Heart left ventricle (tissue), 13 donors: ENCODE measurements around the gene MB21D2.

Experiments
- CTCF ChIP-seq, 12 donors: fragments of 200-600 bp; sonication (generic) in 4 of 12; IDR thresholded peaks; one replicate each; pipeline versions ENCODE4 v1.5.0 to v1.8.0; 2018 to 2022; ENCODE audit warnings: antibody characterized with exemption in 12 of 12, mild to moderate bottlenecking in 5 of 12
- POLR2A ChIP-seq, 2 donors: fragments of 450-650 bp; IDR thresholded peaks; one replicate each; pipeline ENCODE4 v1.6.1; 2017; ENCODE audit warnings: antibody characterized with exemption in 2 of 2, mild to moderate bottlenecking in 2 of 2, moderate library complexity in 2 of 2
- donor health status: ischemic (EF 13 %, LVEDD 7.1; RV severe dilation, severe dysfunction).
- donor health status: DM: no; HTN: yes; CAD: no.
- donor health status: DM: no; HTN: no; CAD: no.
- donor health status: ischemic (EF 25% LVEDD 6.9; RV normal size, moderate dysfunction).
- donor health status: ischemic (EF 25% LVEDD 5.7; RV mildly dilated, moderate dysfunction).
- donor health status: ischemic (EF 35%, LVEDD 5.7; RV mildly dilated, moderate dysfunction).
- donor health status: nonischemic (EF 11% LVEDD 7.7; RV severe dilation, severe dysfunction).
- donor health status: DM: yes; HTN: yes; CAD: no.
- donor health status: PGD.
- donor health status: ischemic (EF 29% LVEDD 5.4; RV normal size, mild dysfunction).
- donor health status: nonischemic (EF 23%, LVEDD 6.1; RV moderate dilation, normal function).

DNA sequence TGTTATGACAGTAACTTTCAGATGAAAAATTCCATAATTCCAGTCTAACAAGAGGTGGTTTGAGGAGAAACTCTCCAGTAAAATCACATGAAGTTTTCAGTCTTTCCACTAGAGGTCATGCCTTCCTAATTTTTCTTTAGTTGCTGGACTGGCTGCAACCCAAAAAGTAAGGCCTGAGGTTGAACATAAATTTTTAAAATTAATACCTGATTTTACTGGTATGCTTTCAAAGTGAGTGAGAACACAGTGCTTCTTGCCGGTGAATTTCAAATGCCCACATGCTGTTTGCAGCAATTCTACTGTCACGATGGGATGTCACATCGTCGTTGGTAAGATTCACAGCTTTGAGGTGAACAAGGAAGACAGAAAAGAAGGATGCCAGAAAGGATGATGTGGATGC, 101.3 kb downstream of the MB21D2 start:
- peak; percentile 59 to 89 (median 74) for TF ChIP-seq CTCF (IDR thresholded peaks at IDR 0.05)
- TF ChIP-seq POLR2A (IDR thresholded peaks at IDR 0.05): no peak
